CD4-positive, alpha-beta memory T cell (primary cell): ENCODE measurements around the gene MRPL55. TPM values are rescaled to one million over a fixed set of nuclear protein-coding genes. Genes with fewer than 3 reads are reported as not detected.

Experiments used
- CTCF ChIA-PET: fragments of 350-600 bp; sonication (Branson Sonifier 250); formaldehyde crosslinking; loops from one replicate; lab custom pipeline; 2021; ENCODE audit warnings: inconsistent platforms; ENCODE audit not compliant: partially characterized antibody; lab: Charles Lee
- POLR2A ChIA-PET: fragments of 350-600 bp; sonication (Branson Sonifier 250); formaldehyde crosslinking; loops from one replicate; lab custom pipeline; 2021; ENCODE audit not compliant: partially characterized antibody; lab: Charles Lee
- DNase-seq, 5 donors: peaks; one replicate each; pipeline versions ENCODE4 v3.0.0 to v3.0.0-alpha.2; 2020 to 2022; ENCODE audit warnings: mixed read lengths in 1 of 5
- H3K27ac ChIP-seq: one replicate; pipeline ENCODE4 v1.7.0; 2013; ENCODE audit warnings: low read depth, low read length
- H3K27me3 ChIP-seq: 2 replicates; pipeline ENCODE4 v1.7.0; 2013; ENCODE audit warnings: mild to moderate bottlenecking, low read length, moderate library complexity; ENCODE audit not compliant: insufficient read depth
- H3K36me3 ChIP-seq: 2 replicates; pipeline ENCODE4 v1.7.0; 2013; ENCODE audit warnings: mild to moderate bottlenecking, low read length, moderate library complexity; ENCODE audit not compliant: insufficient read depth
- H3K4me1 ChIP-seq: 2 replicates; pipeline ENCODE4 v1.7.0; 2013; ENCODE audit warnings: mild to moderate bottlenecking, low read length, moderate library complexity; ENCODE audit not compliant: insufficient read depth
- H3K4me3 ChIP-seq, 2 donors: one replicate each; pipeline ENCODE4 v1.7.0; 2013; ENCODE audit warnings: low read length in 2 of 2, mild to moderate bottlenecking in 1 of 2
- H3K9me3 ChIP-seq, 2 donors: one replicate each; pipeline ENCODE4 v1.7.0; 2013; ENCODE audit warnings: low read length in 2 of 2, control low read depth in 1 of 2; ENCODE audit not compliant: control insufficient read depth in 1 of 2
- H3K27ac Mint-ChIP-seq, 7 donors: one replicate each; pipeline ENCODE4 v1.8.0; 2020 to 2021; ENCODE audit warnings: mixed read lengths in 7 of 7, mild to moderate bottlenecking in 6 of 7, inconsistent platforms in 3 of 7, moderate library complexity in 3 of 7
- H3K27me3 Mint-ChIP-seq, 2 donors: one replicate each; pipeline ENCODE4 v1.8.0; 2020 to 2021; ENCODE audit warnings: mixed read lengths in 2 of 2
- H3K36me3 Mint-ChIP-seq, 2 donors: one replicate each; pipeline ENCODE4 v1.8.0; 2020 to 2021; ENCODE audit warnings: mixed read lengths in 2 of 2, inconsistent platforms in 1 of 2, mild to moderate bottlenecking in 1 of 2
- H3K4me1 Mint-ChIP-seq, 4 donors: one replicate each; pipeline ENCODE4 v1.8.0; 2020 to 2021; ENCODE audit warnings: mixed read lengths in 4 of 4, mild to moderate bottlenecking in 1 of 4
- H3K4me3 Mint-ChIP-seq, 8 donors: one replicate each; pipeline ENCODE4 v1.8.0; 2020 to 2021; ENCODE audit warnings: mixed read lengths in 8 of 8, mild to moderate bottlenecking in 7 of 8, moderate library complexity in 6 of 8, inconsistent platforms in 3 of 8
- H3K9me3 Mint-ChIP-seq, 8 donors: one replicate each; pipeline ENCODE4 v1.8.0; 2020 to 2021; ENCODE audit warnings: mixed read lengths in 8 of 8, mild to moderate bottlenecking in 5 of 8, inconsistent platforms in 3 of 8, moderate library complexity in 1 of 8
- intact Hi-C: fragments of 100-400 bp; cut with micrococcal nuclease; formaldehyde crosslinking; loops from one replicate; pipeline ENCODE4 v1.15.1; 2023
- polyA plus RNA-seq, 2 donors: library from polyadenylated mRNA; unstranded; fragments of 300-500 nt; fragmentation: Illumina TruSeq; gene quantifications; one replicate each; pipeline ENCODE4 v1.2.3, GENCODE V29; 2021
- total RNA-seq, 2 experiments: library from RNA; stranded (reverse); gene quantifications; one replicate each; pipeline ENCODE4 v1.2.3, GENCODE V29; 2021

The MRPL55 gene
- total and polyA plus RNA-seq, 4 experiments from 2014 or later, result 57.8 to 157 (median 86.5) TPM

DNA sequence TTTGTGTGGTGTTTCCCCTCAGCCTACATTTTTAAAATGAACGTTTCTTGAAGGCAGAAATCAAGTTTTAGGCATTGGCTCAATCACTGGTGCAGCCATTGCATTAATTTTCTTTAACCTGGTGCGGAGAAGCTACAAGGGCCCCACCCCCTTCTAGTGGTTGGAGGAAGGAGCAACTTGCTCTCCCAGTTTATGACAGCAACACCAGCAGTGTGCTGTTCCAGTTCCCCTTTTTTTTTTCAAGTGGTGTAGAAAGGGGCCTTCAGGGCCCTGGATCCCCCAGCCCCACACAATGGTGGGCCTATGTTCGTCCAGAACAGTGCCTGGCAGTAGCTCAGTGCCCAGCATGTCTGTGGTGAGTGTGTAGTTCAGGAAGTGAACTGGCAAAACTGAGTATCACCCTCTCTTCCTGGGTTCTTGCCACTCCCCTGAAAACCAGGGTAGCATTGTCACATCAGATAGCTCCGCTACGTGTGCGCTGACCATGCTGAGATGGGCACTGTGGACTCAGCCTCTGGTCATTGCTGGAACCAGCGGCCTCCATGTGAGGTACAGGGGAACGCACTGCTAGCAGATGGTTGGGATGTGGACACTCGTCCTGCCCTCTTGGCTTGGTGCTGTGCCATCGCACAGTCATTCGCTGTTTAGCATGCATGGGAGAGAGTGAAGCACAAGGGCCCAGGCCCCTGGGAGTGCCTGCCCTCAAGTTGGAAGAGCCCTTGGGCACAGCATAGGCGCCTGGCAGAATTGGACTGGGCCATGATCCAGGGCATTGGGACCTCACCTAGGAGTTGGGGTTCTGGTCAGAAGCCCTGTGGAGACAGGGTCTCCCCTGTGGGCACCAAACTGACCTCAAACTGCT lies 19.3 kb downstream of the MRPL55 start:
- ChIA-PET CTCF (interaction anchor here (0.7 kb wide), 1 partner anchor 260 kb away, joined by 3 read pairs; no protein-coding TSS in a partner anchor), POLR2A (interaction anchor here (1.1 to 12.8 kb wide), 4 partner anchors 3 to 77 kb away, joined by 4 to 146 read pairs (median 76); partner anchors contain the start of gene ARF1)
- Histone ChIP-seq H3K9me3 (peaks cover 0 to 8% of the 10 kb centered on the region in 2 donors), H3K27me3 (no peaks in the 10 kb centered on the region), H3K4me3 (no peak overlapping the region), H3K4me1 (peaks cover 82% of the 10 kb centered on the region), H3K27ac (peak overlapping the region; percentile 45), H3K36me3 (peaks cover 12% of the 10 kb centered on the region)
- H3K27ac Mint-ChIP-seq, result peak overlapping the region; percentile 86 to 99 (median 95)
- H3K9me3 Mint-ChIP-seq, result peaks cover 0 to 7% (median 5%) of the 10 kb centered on the region in 8 donors
- peaks cover 28 to 58% of the 10 kb centered on the region in 2 donors for H3K36me3 Mint-ChIP-seq
- peak overlapping the region in 7 of 8 donors; percentile 72 to 90 (median 83) for H3K4me3 Mint-ChIP-seq
- H3K4me1 Mint-ChIP-seq, result peaks cover 67 to 96% (median 81%) of the 10 kb centered on the region in 4 donors
- H3K27me3 Mint-ChIP-seq, result no peaks in the 10 kb centered on the region
- no peak for DNase-seq
- intact Hi-C loops, result loop anchor here (10.0 kb wide), 2 partner anchors 325 to 1535 kb away; partner anchors contain the start of genes TAF5L and URB2

DNA sequence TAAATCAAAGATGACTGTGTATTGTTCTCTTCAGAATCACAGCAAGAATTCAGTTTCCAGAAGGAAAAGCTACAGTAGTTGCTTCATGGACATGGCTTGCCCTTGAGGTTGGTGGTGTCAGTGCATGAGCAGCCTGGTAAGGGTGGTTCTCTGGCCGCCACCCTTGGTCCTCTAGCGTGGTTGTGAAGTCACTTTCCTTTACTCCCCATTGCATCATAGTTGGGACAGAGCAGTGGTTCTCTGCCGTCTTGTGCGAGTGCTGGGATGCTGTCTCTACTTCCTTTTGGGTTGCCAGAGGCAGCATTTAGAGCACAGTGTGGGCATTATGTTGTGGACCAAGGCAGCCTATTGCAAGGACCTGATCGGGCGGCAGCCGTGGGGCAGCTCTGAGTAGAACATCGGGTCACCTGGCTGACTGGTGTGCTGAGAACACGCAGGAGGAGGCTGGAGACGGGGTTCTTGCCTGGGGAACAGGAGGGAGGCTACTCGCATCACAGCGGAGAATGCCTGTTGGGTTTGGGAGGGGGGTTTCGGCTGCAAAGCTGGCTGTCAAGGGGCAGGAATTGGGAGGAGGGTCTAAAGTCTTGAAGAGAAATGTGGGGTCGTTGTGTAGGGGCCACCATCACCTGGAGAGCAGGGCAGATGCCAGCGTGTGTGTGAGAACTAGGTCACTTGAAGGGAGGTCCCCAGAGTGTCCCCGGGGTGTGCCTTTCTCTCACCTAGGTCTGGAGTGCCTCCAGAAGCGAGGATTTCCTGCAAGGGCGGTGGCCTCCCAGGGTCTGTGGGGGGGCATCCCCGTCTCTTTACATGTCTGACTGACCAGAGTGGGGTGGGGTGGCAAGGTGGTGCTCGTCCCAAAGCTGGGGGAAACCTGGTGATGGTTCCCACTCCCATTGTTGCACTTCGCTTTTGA lies 20.3 kb downstream of the MRPL55 start:
- H3K27me3 ChIP-seq, result no peaks in the 10 kb centered on the region
- peaks cover 12% of the 10 kb centered on the region for H3K36me3 ChIP-seq
- no peak for DNase-seq
- H3K9me3 ChIP-seq, result no peaks in the 10 kb centered on the region
- Mint-ChIP-seq H3K4me1 (peaks cover 74 to 96% (median 86%) of the 10 kb centered on the region in 4 donors), H3K27ac (peak overlapping the region; percentile 86 to 99 (median 95)), H3K4me3 (peak overlapping the region; percentile 72 to 90 (median 80)), H3K36me3 (peaks cover 21 to 58% of the 10 kb centered on the region in 2 donors), H3K27me3 (no peaks in the 10 kb centered on the region), H3K9me3 (no peaks in the 10 kb centered on the region)
- H3K27ac ChIP-seq, result peak overlapping the region; percentile 45
- ChIA-PET POLR2A (interaction anchor here (1.1 to 11.9 kb wide), 2 partner anchors 7 to 78 kb away, joined by 4 to 146 read pairs; no protein-coding TSS in a partner anchor), CTCF (interaction anchor here (0.7 to 1.6 kb wide), 2 partner anchors 77 to 260 kb away, joined by 3 to 4 read pairs; no protein-coding TSS in a partner anchor)
- no peak overlapping the region for H3K4me3 ChIP-seq
- intact Hi-C loops, result loop anchor here (10.0 kb wide), 2 partner anchors 324 to 1536 kb away; partner anchors contain the start of genes TAF5L and URB2
- H3K4me1 ChIP-seq, result peaks cover 91% of the 10 kb centered on the region

- Mint-ChIP-seq H3K27me3 (no peaks in the 10 kb centered on the region), H3K27ac (peak overlapping the region; percentile 78 to 99 (median 93)), H3K9me3 (no peaks in the 10 kb centered on the region), H3K4me3 (peak overlapping the region in 7 of 8 donors; percentile 76 to 90 (median 83)), H3K4me1 (peaks cover 76 to 96% (median 88%) of the 10 kb centered on the region in 4 donors), H3K36me3 (peaks cover 23 to 66% of the 10 kb centered on the region in 2 donors)
- intact Hi-C loops, result loop anchor here (10.0 kb wide), 2 partner anchors 323 to 1537 kb away; partner anchors contain the start of genes TAF5L and URB2
- ChIA-PET POLR2A (interaction anchor here (11.9 kb wide), 1 partner anchor 8 kb away, joined by 146 read pairs; no protein-coding TSS in a partner anchor), CTCF (interaction anchor here (1.6 kb wide), 1 partner anchor 78 kb away, joined by 4 read pairs; no protein-coding TSS in a partner anchor)
- Histone ChIP-seq H3K27ac (peak overlapping the region; percentile 46), H3K4me3 (no peak overlapping the region), H3K4me1 (peaks cover 93% of the 10 kb centered on the region), H3K27me3 (no peaks in the 10 kb centered on the region), H3K36me3 (peaks cover 12% of the 10 kb centered on the region), H3K9me3 (no peaks in the 10 kb centered on the region)
- peak in 1 of 5 donors; percentile 59 for DNase-seq
Observed at GRCh38 chr1:228087771-228088251, 21.3 kb downstream of the MRPL55 start.

GRCh38 chr1:228085287-228085951 lies 23.7 kb downstream of the MRPL55 start:
- no peaks in the 10 kb centered on the region for H3K27me3 ChIP-seq
- no peaks in the 10 kb centered on the region for H3K9me3 ChIP-seq
- Mint-ChIP-seq H3K9me3 (no peaks in the 10 kb centered on the region), H3K27ac (peak overlapping the region; percentile 93 to 99 (median 97)), H3K4me3 (peak overlapping the region; percentile 90 to 96 (median 94)), H3K4me1 (peaks cover 59 to 82% (median 71%) of the 10 kb centered on the region in 4 donors), H3K27me3 (no peaks in the 10 kb centered on the region), H3K36me3 (peaks cover 13 to 47% of the 10 kb centered on the region in 2 donors)
- DNase-seq, result no peak
- ChIA-PET CTCF (no interaction called here), POLR2A (interaction anchor here (2.2 to 11.9 kb wide), 3 partner anchors 11 to 80 kb away, joined by 11 to 146 read pairs (median 15); partner anchors contain the start of genes GUK1 and IBA57)
- intact Hi-C loops, result loop anchor here (10.0 kb wide), 2 partner anchors 321 to 1539 kb away; partner anchors contain the start of genes TAF5L and URB2
- peaks cover 6% of the 10 kb centered on the region for H3K36me3 ChIP-seq
- peak overlapping the region; percentile 97 for H3K27ac ChIP-seq
- H3K4me3 ChIP-seq, result peak overlapping the region; percentile 80 to 97
- peaks cover 79% of the 10 kb centered on the region for H3K4me1 ChIP-seq

DNA sequence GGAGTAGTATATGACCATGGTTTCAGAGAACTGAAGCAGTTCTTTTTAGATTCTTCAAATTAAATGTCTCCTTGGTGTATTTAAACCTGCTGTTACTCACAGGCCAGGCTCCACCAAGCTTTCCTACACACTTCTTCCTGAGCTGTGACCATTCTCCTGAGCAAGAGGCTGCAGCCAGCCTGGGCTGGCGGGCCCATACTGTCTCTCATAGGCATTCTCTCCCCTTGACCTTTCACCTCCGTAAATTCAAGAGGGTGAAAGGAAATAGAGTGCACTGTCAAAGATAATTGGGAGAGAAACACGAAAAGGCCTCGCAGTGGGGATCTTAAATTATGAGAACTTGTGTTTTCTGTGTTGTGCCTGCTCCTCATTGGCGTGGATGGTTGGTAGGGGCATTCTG lies 24.3 kb downstream of the MRPL55 start:
- Histone ChIP-seq H3K36me3 (peaks cover 6% of the 10 kb centered on the region), H3K4me3 (peak overlapping the region; percentile 80 to 97), H3K4me1 (peaks cover 78% of the 10 kb centered on the region), H3K27me3 (no peaks in the 10 kb centered on the region), H3K9me3 (no peaks in the 10 kb centered on the region), H3K27ac (peak overlapping the region; percentile 97)
- H3K4me1 Mint-ChIP-seq, result peaks cover 55 to 76% (median 66%) of the 10 kb centered on the region in 4 donors
- CTCF ChIA-PET, result interaction anchor here (0.9 to 1.2 kb wide), 3 partner anchors 13 to 85 kb away, joined by 3 to 5 read pairs (median 3); no protein-coding TSS in a partner anchor
- no peak for DNase-seq
- peak overlapping the region; percentile 90 to 96 (median 94) for H3K4me3 Mint-ChIP-seq
- no peaks in the 10 kb centered on the region for H3K9me3 Mint-ChIP-seq
- H3K36me3 Mint-ChIP-seq, result peaks cover 13 to 44% of the 10 kb centered on the region in 2 donors
- POLR2A ChIA-PET, result interaction anchor here (2.2 to 11.9 kb wide), 3 partner anchors 11 to 81 kb away, joined by 11 to 146 read pairs (median 15); partner anchors contain the start of genes GUK1 and IBA57
- H3K27ac Mint-ChIP-seq, result peak overlapping the region; percentile 95 to 99 (median 97)
- no peaks in the 10 kb centered on the region for H3K27me3 Mint-ChIP-seq
- intact Hi-C loops, result loop anchor here (10.0 kb wide), 2 partner anchors 320 to 1540 kb away; partner anchors contain the start of genes TAF5L and URB2
